ENCODE measurements around the gene HOXA2.

HOXA2 gene

DNA sequence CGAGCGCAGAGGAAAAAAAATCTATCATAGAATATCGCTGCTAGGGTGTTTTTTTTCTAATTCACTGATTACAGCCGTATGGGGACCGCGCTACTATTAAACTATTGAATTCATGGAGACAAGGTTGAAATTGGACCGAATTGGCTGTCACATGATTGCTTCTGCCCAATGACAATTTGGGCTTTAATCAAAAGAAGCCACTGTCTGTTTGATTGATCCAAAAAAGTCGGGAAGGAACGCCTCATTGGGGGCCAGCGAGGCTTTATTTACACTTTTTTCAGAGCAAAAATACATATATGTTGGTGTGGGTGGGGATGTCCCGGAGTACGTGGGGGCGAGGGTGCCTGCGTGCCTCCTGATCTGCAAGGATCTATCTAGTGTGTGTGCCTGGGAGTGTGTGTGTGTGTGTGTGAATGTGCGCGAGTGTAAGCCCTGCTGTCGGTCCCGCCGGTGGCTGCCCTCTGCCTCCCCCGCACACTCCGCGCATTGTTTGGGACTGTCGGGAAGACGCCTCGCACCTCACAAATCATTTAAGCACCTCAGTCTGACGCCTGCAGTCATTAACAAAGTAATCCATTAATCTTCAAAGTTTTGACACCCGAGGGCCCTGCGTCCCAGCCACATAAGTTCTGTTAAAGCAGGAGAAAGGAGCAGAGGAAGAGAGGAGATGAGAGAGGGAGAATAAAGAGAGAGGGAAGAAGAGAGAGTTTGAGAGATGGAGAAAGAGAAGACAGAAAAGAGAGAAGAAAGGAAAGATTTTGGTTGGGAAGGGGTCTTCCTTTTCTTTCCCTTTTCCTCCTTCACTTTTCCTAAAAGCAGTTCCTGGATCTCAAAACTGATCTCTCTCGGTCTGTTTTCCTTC is at the start of gene HOXA2:
Gene HOXA2 (minus strand): TSS at position 103 of the 862 bp plus-strand sequence. CDS start 183 bp downstream, outside the sequence.
- Histone ChIP-seq H3K4me3 (peak within 1 kb of the TSS in 6 of 7 experiments; percentile 11 to 42 (median 30)), H3K27ac (peak within 1 kb of the TSS in 8 of 21 experiments; percentile 16 to 74 (median 66))

DNA sequence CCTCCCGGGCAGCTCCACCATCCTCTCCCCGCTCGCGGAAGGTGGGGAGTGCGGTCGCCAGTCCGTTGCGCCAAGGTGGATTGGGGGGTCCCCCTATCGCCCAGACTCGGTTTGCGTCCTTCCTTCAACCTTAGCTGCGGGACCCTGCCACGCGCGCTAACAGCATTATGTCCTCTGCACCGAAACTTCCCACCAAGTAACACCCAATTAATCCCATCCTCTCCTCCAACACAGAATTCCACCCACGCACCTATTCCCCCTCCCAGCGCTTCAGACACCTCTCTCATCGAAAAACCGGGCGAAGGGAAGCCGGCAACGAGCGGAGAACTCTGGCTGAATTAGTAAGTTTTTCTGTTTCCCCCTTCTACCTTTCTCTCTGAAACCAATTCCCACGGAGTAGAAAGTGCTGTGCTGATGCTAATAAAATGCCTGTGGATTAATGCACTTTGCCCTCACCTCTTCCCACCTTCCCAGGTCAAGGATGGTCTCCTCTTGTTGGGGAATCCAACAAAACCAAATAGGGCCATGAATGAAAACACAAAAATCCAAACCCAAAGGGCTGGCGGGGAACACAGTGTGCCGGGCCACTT is 49.0 kb upstream of the HOXA2 start:
- peak overlapping the region in 9 of 21 experiments; percentile 8 to 84 (median 70) for H3K27ac ChIP-seq
- H3K4me3 ChIP-seq, result peak overlapping the region; percentile 27 to 43 (median 31)

DNA sequence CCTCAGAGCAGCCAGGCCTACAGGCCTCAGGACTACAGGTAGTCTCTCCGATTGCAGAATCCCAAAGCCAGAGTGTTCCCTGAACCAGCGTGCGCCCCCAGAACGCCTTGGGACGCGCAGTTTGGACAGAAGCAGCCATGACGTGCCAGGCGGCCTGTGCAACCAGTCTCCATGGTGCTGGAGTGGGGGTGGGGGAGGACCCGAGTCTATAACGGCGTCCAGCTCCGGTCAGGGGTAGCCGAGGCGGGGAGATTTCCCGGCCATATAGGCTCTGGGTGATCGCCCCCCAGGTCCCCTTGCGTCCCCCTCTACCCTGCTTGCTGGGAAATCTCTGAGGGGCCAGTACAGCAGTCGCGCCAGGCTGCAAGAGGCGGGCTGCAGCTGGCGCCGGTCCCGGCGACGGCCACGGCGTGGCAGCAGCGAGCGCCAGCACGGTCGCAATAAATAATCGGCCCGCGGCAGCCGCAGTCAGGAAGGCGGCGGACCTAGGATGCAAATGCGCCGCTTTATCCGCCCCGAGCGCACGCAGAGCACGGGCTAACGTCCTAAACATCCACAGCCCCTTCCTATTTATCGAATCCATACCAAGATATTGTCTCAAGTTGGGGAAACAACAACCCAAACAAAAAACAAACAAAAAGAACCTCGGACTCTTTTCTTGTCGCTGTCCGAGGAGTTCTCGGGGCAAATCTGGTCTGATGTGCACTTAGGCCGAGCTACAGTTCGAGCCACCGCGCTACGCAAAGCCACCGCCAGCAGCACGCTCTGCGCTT is 48.3 kb upstream of the HOXA2 start:
- H3K27ac ChIP-seq, result peak overlapping the region in 17 of 21 experiments; percentile 8 to 84 (median 66)

DNA sequence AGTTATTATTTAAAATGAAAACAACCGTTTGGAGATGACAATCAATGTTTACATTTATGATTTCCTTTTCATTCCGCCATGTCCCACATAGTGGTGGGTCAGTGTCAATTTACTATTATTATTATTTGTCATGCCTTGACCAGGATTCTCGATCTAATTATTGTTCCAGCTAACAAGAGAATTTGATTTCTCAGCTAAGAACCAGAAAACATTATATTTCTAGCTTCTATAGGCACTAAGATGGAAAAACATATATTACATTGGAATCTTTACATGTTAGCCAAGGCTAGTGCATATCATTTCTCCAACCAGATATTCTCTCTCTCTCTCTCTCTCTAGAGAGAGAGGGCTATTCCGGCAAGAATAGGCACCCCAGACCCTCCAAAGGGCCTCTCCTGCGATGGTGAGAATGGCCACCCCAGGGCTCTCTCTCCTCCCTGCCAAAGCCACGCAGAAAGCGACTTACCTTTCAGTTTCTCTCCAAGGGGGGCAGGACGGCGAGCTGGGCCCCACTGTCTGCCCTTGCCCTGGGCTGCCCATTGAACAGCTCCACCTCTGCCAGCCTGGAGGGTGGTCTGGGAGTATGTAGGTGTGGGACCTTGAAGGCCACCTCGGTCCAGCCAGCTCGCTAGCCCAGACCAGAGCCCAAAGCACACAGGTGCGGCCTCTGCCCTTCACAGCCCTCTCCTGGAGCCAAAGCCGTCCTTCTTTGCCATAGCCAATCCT is 47.5 kb upstream of the HOXA2 start:
- peak overlapping the region; percentile 27 to 43 (median 31) for H3K4me3 ChIP-seq
- peak overlapping the region in 16 of 21 experiments; percentile 12 to 84 (median 62) for H3K27ac ChIP-seq

More for the DNA sequence above, 48.3 kb upstream of the HOXA2 start:
- peak overlapping the region; percentile 27 to 43 (median 31) for H3K4me3 ChIP-seq

DNA sequence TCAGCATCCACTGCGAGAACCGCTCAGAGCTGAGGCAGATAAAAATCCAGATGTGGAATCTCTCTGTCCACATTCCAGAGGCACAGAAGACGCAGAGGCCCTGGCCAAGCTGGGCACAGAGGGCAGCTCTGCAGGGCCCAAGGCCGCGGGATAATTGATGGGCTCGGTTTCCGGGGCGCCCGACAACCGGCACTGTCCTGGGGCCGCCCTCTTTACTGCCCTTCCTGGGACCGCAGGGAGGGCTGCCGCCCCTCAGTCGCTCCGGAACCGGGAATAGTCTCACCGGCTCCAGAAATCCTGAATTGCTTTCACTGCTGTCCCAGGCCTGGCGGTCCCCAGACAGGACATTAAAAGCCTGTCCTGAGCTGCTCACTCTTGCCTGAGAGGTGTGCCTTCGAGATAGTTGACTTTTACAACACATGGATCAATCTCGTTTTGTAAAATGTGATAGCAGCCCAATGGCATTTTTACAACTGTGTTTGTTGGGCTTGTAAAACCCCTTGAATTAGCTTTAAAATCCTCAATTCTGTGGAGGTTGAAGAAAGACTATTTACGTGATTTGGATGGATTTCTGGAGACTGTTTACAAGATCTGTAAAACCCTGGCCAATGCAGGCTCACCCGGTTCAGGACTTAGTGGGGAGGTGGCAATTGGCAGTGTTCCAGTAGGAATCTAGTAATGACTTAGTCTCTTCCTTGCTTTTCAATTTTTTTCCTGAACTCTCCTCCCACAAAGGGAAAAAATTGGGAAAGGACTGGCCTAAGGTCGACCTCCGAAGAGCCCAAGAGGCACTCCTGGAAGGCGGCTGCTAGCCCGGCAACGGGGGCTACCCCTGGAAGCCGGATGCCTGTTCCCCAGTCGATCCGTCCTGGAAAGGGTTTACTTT is 46.5 kb upstream of the HOXA2 start:
- Histone ChIP-seq H3K4me3 (peak overlapping the region in 4 of 7 experiments; percentile 38 to 43 (median 38)), H3K27ac (peak overlapping the region in 12 of 21 experiments; percentile 3 to 79 (median 67))

DNA sequence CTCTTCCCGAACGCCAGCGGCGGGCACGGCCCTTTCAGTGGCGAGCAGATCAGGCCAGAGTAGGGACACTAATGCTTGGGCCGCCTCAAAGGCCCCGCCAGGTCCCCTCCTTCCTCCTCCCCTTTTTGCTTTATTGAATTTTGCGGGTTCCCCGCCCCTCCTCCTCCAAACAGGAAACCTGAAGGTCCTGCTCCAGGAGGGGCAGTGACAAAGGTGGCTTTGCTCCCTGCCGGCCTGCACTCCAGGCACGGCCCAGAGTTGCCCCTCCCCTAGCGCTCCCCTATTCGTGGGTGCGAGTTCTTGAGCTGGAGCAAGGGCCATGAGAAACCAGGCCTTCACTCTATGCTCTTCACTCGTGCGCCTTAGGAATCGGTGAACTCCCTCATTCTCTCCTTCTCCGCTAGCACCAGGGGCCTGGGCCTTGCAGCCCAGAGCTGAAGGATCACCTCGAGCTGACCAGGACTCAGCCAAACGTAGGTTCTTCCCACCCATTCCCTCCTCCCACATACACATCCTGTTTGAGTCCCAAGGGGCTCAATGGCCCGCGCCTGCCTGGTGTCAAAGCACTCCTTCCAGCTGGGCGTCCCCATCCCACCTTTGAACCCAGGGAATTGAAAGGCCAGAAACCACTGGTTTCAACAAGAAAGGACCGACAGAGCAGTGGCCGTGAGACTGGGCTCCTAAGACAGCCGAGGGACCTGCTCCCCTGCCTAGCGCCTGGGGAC is 45.7 kb upstream of the HOXA2 start:
- Histone ChIP-seq H3K4me3 (peak overlapping the region; percentile 20 to 43 (median 38)), H3K27ac (peak overlapping the region in 14 of 21 experiments; percentile 3 to 79 (median 54))

DNA sequence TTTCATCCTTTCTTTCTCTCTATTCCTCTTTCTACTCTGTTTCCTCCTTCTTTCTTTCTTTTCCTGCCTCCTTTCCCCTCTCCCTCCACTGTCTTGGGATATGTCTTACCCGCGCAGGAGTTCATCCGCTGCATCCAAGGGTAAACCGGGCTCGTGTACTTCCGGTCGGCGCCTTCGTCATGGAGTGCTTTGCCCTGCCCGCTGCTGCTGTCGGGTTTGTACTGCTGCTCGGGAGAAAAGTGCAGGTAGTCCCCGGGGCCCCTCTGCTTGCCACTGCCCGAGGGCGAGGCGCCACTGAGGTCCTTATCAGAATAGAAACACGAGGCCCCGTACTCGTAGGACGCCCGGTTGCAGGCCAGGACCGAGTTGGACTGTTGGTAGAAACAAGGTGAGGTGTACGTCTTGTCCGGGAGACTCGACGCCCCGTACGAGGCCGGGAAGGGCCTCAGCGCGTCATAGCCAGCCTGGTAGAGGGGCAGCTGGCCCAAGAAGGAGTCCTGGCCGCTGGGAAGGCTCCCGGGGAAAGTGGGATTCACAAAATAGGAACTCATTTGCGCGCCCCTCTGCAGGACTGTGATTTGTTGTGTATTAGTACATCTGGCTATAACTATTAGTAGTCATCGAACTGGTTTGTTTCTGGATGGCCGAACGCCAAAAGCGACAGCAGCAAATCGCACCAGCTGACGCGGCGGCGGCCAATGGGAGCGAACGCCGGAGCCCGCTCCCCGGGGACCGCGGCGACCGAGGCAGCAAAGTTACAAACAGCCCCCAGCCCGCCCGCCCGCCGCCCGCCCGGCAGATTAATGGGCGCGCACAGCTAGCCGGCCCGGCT is 44.9 kb upstream of the HOXA2 start, which contains the start of gene HOXA6:
Gene HOXA6 (minus strand): TSS at position 576 of the 832 bp plus-strand sequence. CDS start 25 bp downstream, at position 551.
- Histone ChIP-seq H3K27ac (peak within 1 kb of the TSS in 14 of 21 experiments; percentile 3 to 79 (median 54)), H3K4me3 (peak within 1 kb of the TSS; percentile 20 to 43 (median 38))

DNA sequence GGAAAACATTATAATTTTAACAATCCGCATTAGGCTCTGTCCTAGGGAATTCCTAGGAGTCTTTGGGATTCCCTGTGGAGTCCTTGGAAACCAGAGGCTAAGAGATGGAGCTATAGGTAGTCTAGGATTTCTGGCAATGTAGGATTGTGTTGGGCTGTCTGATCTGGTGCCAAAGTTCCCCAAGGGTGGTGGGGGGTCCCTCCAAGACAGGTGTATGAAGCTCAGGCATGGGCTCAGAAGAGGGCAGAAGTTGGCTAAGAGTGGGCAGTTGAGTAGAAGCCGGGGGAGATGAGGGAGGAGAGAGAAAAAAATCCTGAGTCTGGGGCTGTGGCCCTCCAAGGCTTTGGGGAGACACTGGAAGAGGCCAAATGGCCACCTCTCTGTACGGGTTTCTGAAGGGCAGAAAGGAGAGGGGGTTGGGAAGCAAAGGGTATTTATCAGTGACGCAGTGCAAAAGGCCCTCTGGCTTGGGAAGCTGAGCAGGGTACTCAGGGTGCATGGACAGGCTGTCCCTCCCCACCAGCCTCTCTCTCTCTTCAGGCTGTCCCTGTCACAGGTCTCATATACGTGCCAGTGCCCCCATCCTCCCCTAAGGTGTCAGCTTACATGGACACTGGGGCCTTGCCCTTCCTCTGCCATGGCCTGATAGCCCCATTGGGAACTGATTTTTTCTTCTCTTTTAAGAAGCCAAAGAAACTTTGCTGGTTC is 44.2 kb upstream of the HOXA2 start:
- H3K27ac ChIP-seq, result peak overlapping the region in 5 of 21 experiments; percentile 25 to 79 (median 76)
- no peak overlapping the region for H3K4me3 ChIP-seq

DNA sequence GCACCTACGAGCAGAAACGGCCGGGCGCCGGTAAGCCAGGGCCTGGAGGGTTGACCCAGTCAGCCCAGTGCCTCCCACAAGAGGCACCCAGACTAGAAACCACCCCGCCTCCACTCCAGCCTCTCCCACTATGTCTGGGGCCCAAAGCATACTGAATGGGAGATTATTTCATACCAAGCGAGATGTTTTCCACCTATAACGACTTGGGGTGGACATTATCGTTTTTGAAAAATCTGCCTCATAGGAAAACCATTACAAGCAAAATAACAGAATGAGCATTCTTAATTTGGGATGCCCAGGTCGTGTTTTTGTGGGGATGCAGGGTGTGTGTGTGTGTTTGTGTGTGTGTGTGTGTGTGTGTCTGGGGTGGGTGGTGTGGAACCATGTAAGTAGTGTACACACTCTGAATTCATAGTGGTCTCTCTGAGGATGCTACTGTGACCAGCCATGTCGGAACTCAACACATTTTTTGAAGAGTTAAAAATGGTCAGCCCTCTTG is 43.5 kb upstream of the HOXA2 start:
- Histone ChIP-seq H3K27ac (no peak overlapping the region), H3K4me3 (no peak overlapping the region)

DNA sequence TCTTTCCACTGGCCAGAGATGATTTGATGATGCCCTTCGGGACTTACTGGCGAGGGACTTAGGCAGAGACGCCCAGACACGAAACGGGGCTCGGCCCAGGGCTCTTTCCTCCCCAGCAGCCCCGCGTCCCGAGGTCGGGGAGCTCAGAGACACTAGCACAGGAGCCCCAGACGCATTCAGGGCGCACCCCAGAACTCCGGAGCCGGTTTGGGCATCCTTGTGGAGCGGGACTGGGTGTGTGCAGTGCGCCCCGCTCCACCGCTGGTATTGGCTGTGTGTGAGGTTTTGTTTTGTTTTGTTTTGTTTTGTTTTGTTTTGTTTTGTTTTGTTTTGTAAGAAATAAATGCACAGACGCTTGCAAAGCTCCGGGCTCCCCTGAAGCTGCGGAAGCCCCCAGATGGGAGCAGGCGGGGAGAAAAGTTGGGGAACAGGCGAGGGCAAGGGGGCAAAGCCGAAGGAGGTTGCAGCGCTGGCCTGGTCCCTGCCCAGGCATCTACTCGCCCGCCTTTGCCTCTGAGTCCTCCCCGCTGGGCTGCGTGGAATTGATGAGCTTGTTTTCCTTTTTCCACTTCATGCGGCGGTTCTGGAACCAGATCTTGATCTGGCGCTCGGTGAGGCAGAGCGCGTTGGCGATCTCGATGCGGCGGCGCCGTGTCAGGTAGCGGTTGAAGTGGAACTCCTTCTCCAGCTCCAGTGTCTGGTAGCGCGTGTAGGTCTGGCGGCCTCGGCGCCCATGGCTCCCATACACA is 42.9 kb upstream of the HOXA2 start:
- Histone ChIP-seq H3K4me3 (no peak overlapping the region), H3K27ac (peak overlapping the region in 2 of 21 experiments; percentile 19 to 52)

DNA sequence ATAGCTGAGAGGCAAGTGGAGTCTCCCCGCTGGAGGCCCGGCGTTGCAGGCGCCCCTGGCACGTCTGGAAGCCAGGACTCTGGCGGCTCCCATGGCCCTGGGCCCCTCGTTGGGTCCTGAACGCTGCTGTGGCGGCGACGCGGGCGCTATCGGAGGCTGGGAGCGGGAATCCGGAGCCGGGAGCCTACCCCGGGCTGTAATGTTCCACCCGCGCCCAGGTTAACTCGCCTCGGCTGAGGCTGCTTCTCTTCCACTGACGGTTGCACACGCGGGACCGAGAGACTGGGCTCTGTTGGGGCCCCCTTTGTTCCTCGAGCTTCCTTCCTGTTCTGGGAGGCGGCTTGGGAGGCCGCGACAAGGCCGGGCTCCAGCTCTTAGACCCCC is 42.3 kb upstream of the HOXA2 start:
- H3K27ac ChIP-seq, result peak overlapping the region in 1 of 21 experiments; percentile 52
- no peak overlapping the region for H3K4me3 ChIP-seq

DNA sequence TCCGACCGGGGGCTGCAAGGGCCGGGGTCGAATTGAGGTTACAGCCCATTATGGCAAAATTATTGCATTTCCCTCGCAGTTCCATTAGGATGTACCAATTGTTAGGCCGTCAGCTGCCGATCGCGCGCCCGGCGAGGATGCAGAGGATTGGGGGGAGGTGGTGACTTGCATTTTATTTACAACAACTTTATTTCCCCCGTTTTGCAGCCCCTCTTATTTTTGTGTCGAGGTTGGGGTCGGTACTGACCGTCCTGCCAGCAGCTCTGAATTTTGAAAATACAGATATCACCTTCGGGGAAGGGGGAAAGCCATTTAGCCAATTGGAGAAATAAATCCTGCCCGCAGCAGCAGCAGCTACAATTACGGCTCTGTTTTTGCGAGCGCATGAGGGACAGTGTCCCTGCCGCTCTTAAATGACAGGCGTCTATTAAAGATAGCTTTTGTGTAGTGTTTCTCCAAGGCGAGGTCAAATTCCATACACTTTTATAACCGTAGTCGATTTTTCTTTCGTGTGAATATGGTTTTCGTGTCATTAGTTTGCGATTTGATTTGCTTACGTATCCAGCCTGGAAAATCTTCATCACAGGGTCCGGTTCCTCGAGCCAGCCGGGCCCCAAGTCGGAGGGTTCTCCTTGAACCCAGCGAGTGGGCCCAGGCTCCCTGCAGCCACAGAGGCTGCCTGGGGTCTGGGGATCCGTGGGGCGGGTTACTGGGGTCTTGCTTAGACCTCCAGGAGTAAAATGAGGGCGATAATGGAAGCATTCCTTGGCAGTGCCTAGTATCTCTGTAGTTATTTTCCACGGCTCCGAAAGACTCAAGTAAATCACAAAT is 41.7 kb upstream of the HOXA2 start:
- Histone ChIP-seq H3K27ac (peak overlapping the region in 1 of 21 experiments; percentile 77), H3K4me3 (peak overlapping the region in 3 of 7 experiments; percentile 36 to 60 (median 56))

DNA sequence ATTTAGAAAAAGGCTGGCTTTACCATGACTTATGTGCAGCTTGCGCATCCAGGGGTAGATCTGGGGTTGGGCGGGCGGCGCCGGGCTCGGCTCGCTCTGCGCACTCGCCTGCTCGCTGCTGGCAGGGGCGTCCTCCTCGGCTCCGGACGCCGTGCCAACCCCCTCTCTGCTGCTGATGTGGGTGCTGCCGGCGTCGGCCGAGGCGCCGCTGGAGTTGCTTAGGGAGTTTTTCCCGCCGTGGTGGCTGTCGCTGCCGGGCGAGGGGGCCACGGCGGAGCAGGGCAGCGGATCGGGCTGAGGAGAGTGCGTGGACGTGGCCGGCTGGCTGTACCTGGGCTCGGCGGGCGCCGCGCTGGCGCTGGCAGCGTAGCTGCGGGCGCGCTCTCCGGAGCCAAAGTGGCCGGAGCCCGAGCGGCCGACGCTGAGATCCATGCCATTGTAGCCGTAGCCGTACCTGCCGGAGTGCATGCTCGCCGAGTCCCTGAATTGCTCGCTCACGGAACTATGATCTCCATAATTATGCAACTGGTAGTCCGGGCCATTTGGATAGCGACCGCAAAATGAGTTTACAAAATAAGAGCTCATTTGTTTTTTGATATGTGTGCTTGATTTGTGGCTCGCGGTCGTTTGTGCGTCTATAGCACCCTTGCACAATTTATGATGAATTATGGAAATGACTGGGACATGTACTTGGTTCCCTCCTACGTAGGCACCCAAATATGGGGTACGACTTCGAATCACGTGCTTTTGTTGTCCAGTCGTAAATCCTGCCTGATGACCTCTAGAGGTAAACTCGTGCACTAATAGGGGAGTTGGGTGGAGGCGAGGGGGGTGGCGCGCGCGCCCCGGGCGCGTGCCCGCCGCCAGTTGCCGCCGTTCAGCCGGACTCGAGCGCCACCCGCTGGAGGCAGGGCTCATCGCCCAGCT is 40.8 kb upstream of the HOXA2 start, which contains the start of gene HOXA5:
Gene HOXA5 (minus strand): TSS at position 659 of the 927 bp plus-strand sequence. CDS start 74 bp downstream, at position 585.
- peak within 1 kb of the TSS in 14 of 21 experiments; percentile 0 to 85 (median 61) for H3K27ac ChIP-seq
- peak within 1 kb of the TSS; percentile 15 to 60 (median 36) for H3K4me3 ChIP-seq
